K562 (cell line): ENCODE data around the gene PIP4K2A. TPM values are rescaled to one million over a fixed set of nuclear protein-coding genes. Genes with fewer than 3 reads are reported as not detected.
A peak's percentile ranks its signal among the peaks of the same experiment; 100 is the strongest.

Source experiments
- ATAC-seq: fragments of 200-7000 bp; cut with Tn5 transposase; 3 replicates; pipeline ENCODE4 v1.9.1; 2020; ENCODE audit warnings: moderate library complexity
- BruUV-seq: library from RNA; stranded (reverse); fragments of 400-500 nt; replicated peaks from 2 replicates; lab custom pipeline; 2021; lab: Mats Ljungman, UMichigan
- CTCF ChIA-PET: fragments of 300-600 bp; formaldehyde crosslinking; extraction: SDS; loops from one replicate; lab custom pipeline; 2021; ENCODE audit warnings: low intra/inter-chr PET ratio; lab: Yijun Ruan, JAX
- POLR2A ChIA-PET: fragments of 300-600, 350-650 bp; sonication (Branson Sonifier 250); formaldehyde crosslinking; extraction: SDS; loops from one replicate; lab custom pipeline; 2021; ENCODE audit warnings: antibody characterized with exemption, inconsistent platforms; lab: Yijun Ruan, JAX
- DNase-seq, 4 experiments: peaks; one replicate each; pipeline versions ENCODE4 v3.0.0 to v3.0.0-alpha.2; 2011 to 2018; ENCODE audit warnings: low spot score in 3 of 4, mixed read lengths in 3 of 4; ENCODE audit errors: extremely low read depth in 1 of 4
- FAIRE-seq: peaks from 2 replicates; lab custom pipeline; 2011; peaks lifted over from hg19 to GRCh38; lab: Jason Lieb, UNC
- H2AFZ ChIP-seq: 2 replicates; pipeline ENCODE4 v1.6.0; 2011; ENCODE audit warnings: low read depth, low read length, control low read depth, inconsistent platforms
- H3K27ac ChIP-seq: fragments of 200-600 bp; 3 replicates; pipeline ENCODE4 v1.8.0; 2011; ENCODE audit warnings: low read depth, mild to moderate bottlenecking, control low read depth, inconsistent platforms, low read length, moderate library complexity, mixed read lengths; ENCODE audit errors: extremely low read depth
- H3K27me3 ChIP-seq, 2 experiments: fragments of 300-600 bp in 1 of 2; 2 replicates in 1 of 2; 3 replicates in 1 of 2; pipeline versions ENCODE4 v1.6.0 to v1.8.0; 2011; ENCODE audit warnings: inconsistent platforms in 2 of 2, low read length in 2 of 2, mild to moderate bottlenecking in 1 of 2, mixed read lengths in 1 of 2, moderate library complexity in 1 of 2; ENCODE audit not compliant: control insufficient read depth in 2 of 2, insufficient read depth in 2 of 2
- H3K36me3 ChIP-seq: fragments of 300-600 bp; 3 replicates; pipeline ENCODE4 v1.8.0; 2011; ENCODE audit warnings: mild to moderate bottlenecking, low read length, inconsistent platforms; ENCODE audit not compliant: control insufficient read depth, insufficient read depth
- H3K4me1 ChIP-seq, 2 experiments: fragments of 200-600 bp in 1 of 2; replicated peaks in 1 of 2; 2 replicates in 1 of 2; 3 replicates in 1 of 2; pipeline versions ENCODE4 v1.5.1 to v1.8.0; 2011; ENCODE audit warnings: inconsistent platforms in 2 of 2, low read length in 2 of 2, mild to moderate bottlenecking in 1 of 2, mixed read lengths in 1 of 2, moderate library complexity in 1 of 2; ENCODE audit not compliant: control insufficient read depth in 2 of 2, insufficient read depth in 2 of 2
- H3K4me2 ChIP-seq: 2 replicates; pipeline ENCODE4 v1.6.1; 2011; ENCODE audit warnings: low read length, control low read depth, inconsistent platforms, mixed read lengths; ENCODE audit not compliant: insufficient read depth
- H3K4me3 ChIP-seq: fragments of 200-600 bp; sonication (generic), shearing (Covaris generic); 2 replicates; pipeline ENCODE4 v1.5.1; 2016; ENCODE audit warnings: control low read depth, inconsistent platforms
- H3K79me2 ChIP-seq: fragments of 200-600 bp; 3 replicates; pipeline ENCODE4 v1.8.0; 2011; ENCODE audit warnings: low read length, inconsistent platforms; ENCODE audit not compliant: control insufficient read depth, insufficient read depth
- H3K9ac ChIP-seq, 2 experiments: 2 replicates each; pipeline versions ENCODE4 v1.6.0 to v1.6.1; 2011; ENCODE audit warnings: low read depth in 2 of 2, low read length in 2 of 2, control low read depth in 1 of 2, inconsistent platforms in 1 of 2, mild to moderate bottlenecking in 1 of 2, mixed read lengths in 1 of 2; ENCODE audit not compliant: insufficient read depth in 1 of 2
- H3K9me1 ChIP-seq: one replicate; pipeline ENCODE4 v1.6.0; 2011; ENCODE audit warnings: inconsistent platforms, mild to moderate bottlenecking, low read length, moderate library complexity; ENCODE audit not compliant: control insufficient read depth, insufficient read depth
- H3K9me3 ChIP-seq: replicated peaks from 2 replicates; pipeline ENCODE4 v1.5.1; 2011; ENCODE audit warnings: low read depth, low read length, inconsistent platforms; ENCODE audit not compliant: control insufficient read depth, insufficient read depth
- H4K20me1 ChIP-seq: replicated peaks from 2 replicates; pipeline ENCODE4 v1.6.1; 2011; ENCODE audit warnings: low read length, inconsistent platforms, mixed read lengths; ENCODE audit not compliant: control insufficient read depth, insufficient read depth
- C11orf30 ChIP-seq: fragments of 450-650 bp; IDR thresholded peaks from 2 replicates; pipeline ENCODE4 v1.6.1; 2016; ENCODE audit warnings: low read depth, mild to moderate bottlenecking
- CXXC5 ChIP-seq: fragments of 250-450 bp; sonication (Bioruptor Pico); IDR thresholded peaks from 2 replicates; pipeline ENCODE4 v1.8.0; 2022; ENCODE audit warnings: inconsistent platforms, mild to moderate bottlenecking, moderate library complexity
- DPF2 ChIP-seq: fragments of 450-650 bp; IDR thresholded peaks from 2 replicates; pipeline ENCODE4 v1.6.1; 2016
- ETS1 ChIP-seq: conservative IDR thresholded peaks from 2 replicates; pipeline ENCODE4 v1.6.1; 2011; ENCODE audit warnings: low read depth, mild to moderate bottlenecking, low read length; ENCODE audit not compliant: control insufficient read depth
- FOXP4 ChIP-seq: sonication (generic); formaldehyde crosslinking; IDR thresholded peaks from 2 replicates; pipeline ENCODE4 v1.8.0; 2022; ENCODE audit warnings: mild to moderate bottlenecking, missing genetic modification reagents, borderline replicate concordance
- MAFF ChIP-seq: IDR thresholded peaks from 2 replicates; pipeline ENCODE4 v1.6.1; 2012; ENCODE audit warnings: low read length, improper control_type of control experiment
- MAFG ChIP-seq: fragments of 450-650 bp; conservative IDR thresholded peaks from 2 replicates; pipeline ENCODE4 v1.6.1; 2016; ENCODE audit warnings: missing genetic modification characterization, missing compliant biosample characterization
- MAFK ChIP-seq: IDR thresholded peaks from 2 replicates; pipeline ENCODE4 v1.6.1; 2011; ENCODE audit warnings: low read length, improper control_type of control experiment
- NFXL1 ChIP-seq: fragments of 450-650 bp; formaldehyde crosslinking; IDR thresholded peaks from 2 replicates; pipeline ENCODE4 v1.4.0; 2021; ENCODE audit warnings: mild to moderate bottlenecking
- POLR2AphosphoS2 ChIP-seq: IDR thresholded peaks from 2 replicates; pipeline ENCODE4 v1.6.1; 2012; ENCODE audit warnings: low read length, improper control_type of control experiment
- PRMT5 ChIP-seq: sonication (generic); formaldehyde crosslinking; IDR thresholded peaks from 2 replicates; pipeline ENCODE4 v1.5.0; 2020; ENCODE audit warnings: missing genetic modification reagents
- RBFOX2 ChIP-seq: fragments of 200-400 bp; formaldehyde crosslinking; IDR thresholded peaks from 2 replicates; pipeline ENCODE4 v1.6.1; 2017; ENCODE audit warnings: low read depth, mild to moderate bottlenecking, low read length, moderate library complexity
- SIN3A ChIP-seq, 2 experiments: fragments of 150-350 bp in 1 of 2; IDR thresholded peaks; 2 replicates each; pipeline ENCODE4 v1.6.1; 2011 to 2016; ENCODE audit warnings: borderline replicate concordance in 2 of 2, low read depth in 2 of 2, low read length in 2 of 2, mild to moderate bottlenecking in 2 of 2, moderate library complexity in 2 of 2; ENCODE audit not compliant: control insufficient read depth in 1 of 2
- ZNF316 ChIP-seq: fragments of 450-650 bp; IDR thresholded peaks from 2 replicates; pipeline ENCODE4 v1.6.1; 2016
- WGBS: fragments of 100-300 bp; shearing (Covaris generic); methylation state at CpG from one replicate; pipeline ENCODE4 v1.1.6; 2016; ENCODE audit warnings: low coverage, mixed read lengths; ENCODE audit not compliant: insufficient coverage; ENCODE audit errors: missing lambda C conversion rate; 5-methylcytosine and 5-hydroxymethylcytosine counted together
- in situ Hi-C: fragments of 300-500 bp; cut with MboI; formaldehyde crosslinking; loops from 4 replicates; pipeline ENCODE4 v1.15.0; 2018; ENCODE audit warnings: inconsistent platforms, mixed read lengths
- intact Hi-C: fragments of 100-400 bp; cut with micrococcal nuclease; formaldehyde crosslinking; loops from 2 replicates; pipeline ENCODE4 v1.14.2; 2022
- polyA plus RNA-seq, 8 experiments: library from polyadenylated mRNA; depleted of rRNA in 4 of 8; stranded (reverse) in 5 of 8; unstranded in 3 of 8; fragments of >200 nt; fragmentation: Nextera tagmentation in 2 of 8; fragmentation: Illumina TruSeq in 1 of 8; extraction: Ambion mirVana in 2 of 8; extraction: Trizol in 1 of 8; gene quantifications; 2 replicates each; pipeline versions ENCODE4 v1.2.1 to v1.2.3, GENCODE V29; 2011 to 2014; ENCODE audit warnings: inconsistent platforms in 1 of 8, missing spikeins in 1 of 8
- total RNA-seq, 7 experiments: library from RNA; depleted of rRNA in 6 of 7; stranded (reverse); fragments of >200 nt in 6 of 7; fragmentation: Illumina TruSeq in 2 of 7; extraction: Trizol in 2 of 7; gene quantifications; 2 replicates each; pipeline versions ENCODE4 v1.2.1 to v1.2.3, GENCODE V29; 2011 to 2021; ENCODE audit warnings: low replicate concordance in 1 of 7

The PIP4K2A gene
- total and polyA plus RNA-seq, 9 of the 15 experiments (the other 6 are each of a cell fraction or from before 2014, with no cell fraction given): 35.6 to 117 (median 71.9) TPM

GRCh38 chr10:22701132-22701826, 13.1 kb downstream of the PIP4K2A start:
- Histone ChIP-seq H3K9me1 (no peaks in the 10 kb centered on the region), H3K27me3 (no peaks in the 10 kb centered on the region), H4K20me1 (no peaks in the 10 kb centered on the region; the same call in 1 of the 2 replicates), H3K4me1 (peaks cover 21 to 87% of the 10 kb centered on the region in 2 experiments), H2AFZ (no peak overlapping the region), H3K4me3 (no peak overlapping the region), H3K27ac (peak overlapping the region; percentile 63; the same call in 1 of the 3 replicates), H3K79me2 (peaks cover 100% of the 10 kb centered on the region), H3K9me3 (no peaks in the 10 kb centered on the region), H3K9ac (no peak overlapping the region), H3K4me2 (no peak overlapping the region), H3K36me3 (peaks cover 23% of the 10 kb centered on the region)
- TF ChIP-seq NFXL1 (CRISPR knock-in tag) (no peak), MAFF (peak; percentile 28), FOXP4 (no peak), CXXC5 (CRISPR knock-in tag) (no peak), MAFG (tag) (peak; percentile 38; the same call in 1 of the 2 replicates), SIN3A (IDR thresholded peaks at IDR 0.05; ENCODE audit: borderline replicate concordance in 2 of 2, control insufficient read depth in 1 of 2, low read depth in 2 of 2, low read length in 2 of 2) (no peak), ZNF316 (peak; percentile 79), PRMT5 (CRISPR knock-in tag) (no peak), ETS1 (no peak), RBFOX2 (no peak), DPF2 (no peak), POLR2AphosphoS2 (no peak), C11orf30 (peak; percentile 67; the same call in 1 of the 2 replicates), MAFK (peak; percentile 7; the same call in 1 of the 2 replicates)
- intact Hi-C loops (no loop called here), in situ Hi-C loops (no loop called here)
- DNase-seq (no peak), FAIRE-seq (no peak), ATAC-seq (no peak)
- BruUV-seq: no TSS peak
- POLR2A ChIA-PET: interaction anchor here (1.1 to 3.8 kb wide), 4 partner anchors 9 to 32 kb away, joined by 3 to 17 read pairs (median 6); no protein-coding TSS in a partner anchor
- CTCF ChIA-PET: no interaction called here
- 50% methylated on average over 4 of the region's 4 CpGs for WGBS
